Activated T-helper 17 cell treated with anti-CD3 and anti-CD28 coated beads, Interleukin-2, amount 50 U/mL, for 72 hours (primary cell): ENCODE results near the gene PRCD. TPM values are rescaled to one million over a fixed set of nuclear protein-coding genes. Genes with fewer than 3 reads are reported as not detected.
"Not testable (repeated sequence)": the region's sequence is repeated elsewhere in the genome, so short reads cannot be mapped to it uniquely, and the experiment has no call there.

Experiments
- ATAC-seq: fragments of 150-1000 bp; cut with Tn5 transposase; replicated peaks from 2 replicates; pipeline ENCODE4 v1.10.0; 2021; ENCODE audit warnings: mild to moderate bottlenecking, moderate library complexity
- H3K27ac Mint-ChIP-seq: one replicate; pipeline ENCODE4 v1.8.0; 2022; ENCODE audit warnings: mixed read lengths
- H3K27me3 Mint-ChIP-seq: one replicate; pipeline ENCODE4 v1.8.0; 2022; ENCODE audit warnings: mixed read lengths
- H3K36me3 Mint-ChIP-seq: one replicate; pipeline ENCODE4 v1.8.0; 2022; ENCODE audit warnings: low read depth, mild to moderate bottlenecking, mixed read lengths
- H3K4me1 Mint-ChIP-seq: one replicate; pipeline ENCODE4 v1.8.0; 2022; ENCODE audit warnings: mixed read lengths
- H3K4me3 Mint-ChIP-seq: one replicate; pipeline ENCODE4 v1.8.0; 2022; ENCODE audit warnings: mild to moderate bottlenecking, mixed read lengths
- H3K9me3 Mint-ChIP-seq: one replicate; pipeline ENCODE4 v1.8.0; 2022; ENCODE audit warnings: mixed read lengths
- total RNA-seq, 2 donors: library from RNA; stranded (reverse); gene quantifications; one replicate each; pipeline ENCODE4 v1.2.3, GENCODE V29; 2022

Gene PRCD
- total RNA-seq, 2 donors from 2014 or later = not detected

DNA sequence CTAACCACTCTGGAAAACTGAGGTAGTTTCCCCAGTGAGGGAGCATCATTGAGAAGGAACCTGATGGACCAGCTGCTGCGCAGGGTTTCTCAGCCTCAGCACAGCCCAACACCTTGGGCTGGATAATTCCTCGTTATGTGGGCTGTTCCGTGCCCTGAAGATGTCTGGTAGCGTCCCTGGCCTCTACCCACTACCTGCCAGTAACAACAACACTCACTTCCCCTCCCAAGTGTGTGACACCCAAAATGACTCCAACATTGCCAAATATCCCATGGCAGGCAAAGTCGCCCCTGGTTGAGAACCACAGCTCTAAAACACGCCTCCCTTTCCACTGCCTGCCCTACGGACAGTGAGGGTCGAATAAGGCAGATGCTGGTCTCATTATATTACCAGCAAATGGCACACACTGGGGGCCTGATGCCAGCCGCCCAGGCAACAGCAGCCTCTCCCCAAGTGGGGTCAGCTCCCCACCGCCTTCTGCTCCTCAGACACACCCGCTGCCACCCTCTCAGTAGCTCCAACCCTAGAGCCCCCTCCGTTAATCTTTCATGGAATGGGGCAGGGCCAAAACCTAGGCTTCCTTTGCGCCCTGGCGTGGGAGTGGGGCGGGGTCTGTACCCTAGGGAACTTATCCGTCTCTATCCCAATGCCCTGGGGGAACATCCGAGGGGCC is 39.6 kb upstream of the PRCD start:
- Mint-ChIP-seq H3K9me3 (no peaks in the 10 kb centered on the region), H3K27ac (peak overlapping the region; percentile 81), H3K27me3 (no peaks in the 10 kb centered on the region), H3K36me3 (peaks cover 7% of the 10 kb centered on the region), H3K4me3 (peak overlapping the region; percentile 78), H3K4me1 (peaks cover 9% of the 10 kb centered on the region)
- ATAC-seq = no peak

DNA sequence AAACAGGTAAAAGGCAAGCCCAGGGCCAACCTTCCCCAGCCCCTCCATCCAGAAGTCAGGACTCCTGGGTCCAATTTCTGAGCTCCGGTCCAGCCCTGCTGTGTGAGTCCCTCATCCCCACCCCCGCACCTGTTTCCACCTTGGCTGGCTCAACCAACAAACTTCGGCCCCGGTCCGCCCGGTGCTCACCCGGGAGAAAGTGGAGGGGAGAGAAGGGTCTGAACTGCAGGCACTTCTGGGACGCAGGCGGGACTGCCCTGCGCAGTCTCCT is 39.2 kb upstream of the PRCD start:
- Mint-ChIP-seq H3K27ac (peak overlapping the region; percentile 81), H3K36me3 (peaks cover 7% of the 10 kb centered on the region), H3K4me1 (peaks cover 9% of the 10 kb centered on the region), H3K4me3 (peak overlapping the region; percentile 78), H3K9me3 (no peaks in the 10 kb centered on the region), H3K27me3 (no peaks in the 10 kb centered on the region)
- peak; percentile 18 for ATAC-seq

DNA sequence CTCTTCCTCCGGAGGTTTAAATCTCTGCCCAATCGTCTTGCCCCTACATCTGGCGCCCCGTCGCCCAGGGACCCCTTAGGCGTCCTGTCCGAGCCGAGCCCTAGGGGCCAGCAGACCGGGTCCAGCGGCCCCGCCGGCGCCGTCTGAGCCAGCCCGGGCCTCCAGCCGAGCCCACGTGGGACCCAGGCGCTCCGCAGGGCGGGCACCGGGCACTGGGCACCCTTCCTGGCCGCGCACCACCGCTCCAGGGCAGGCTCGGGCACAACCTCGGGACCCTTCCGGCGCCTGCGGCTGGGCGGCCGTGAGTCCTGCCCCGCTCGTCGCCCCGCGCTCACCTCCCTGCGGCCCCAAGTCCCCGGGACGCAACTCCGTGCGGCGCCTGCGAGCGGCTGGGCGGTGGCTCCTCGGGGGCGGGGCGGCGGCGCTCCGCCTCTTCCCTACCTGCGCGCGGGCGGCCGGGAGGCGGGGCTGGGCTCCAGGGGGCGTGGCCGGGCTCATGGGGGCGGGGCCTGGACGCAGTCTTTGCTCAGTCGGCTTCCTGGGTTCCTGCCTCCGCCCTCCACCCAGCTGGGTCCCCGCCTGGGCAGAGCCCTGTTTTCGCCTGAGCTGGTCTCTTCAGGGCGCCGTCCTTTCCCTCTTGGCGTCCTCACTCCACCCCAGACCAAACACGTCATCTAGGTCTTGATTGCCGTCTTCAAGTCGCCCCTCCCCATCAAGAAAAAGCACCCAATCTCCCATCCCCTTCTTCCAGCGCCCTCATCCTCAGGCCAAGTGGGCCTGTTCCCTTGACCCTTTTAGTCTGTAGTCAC is 38.6 kb upstream of the PRCD start, which contains the start of gene RHBDF2:
TSS of gene RHBDF2 (minus strand) at position 406 of the 809 bp plus-strand sequence. CDS start 19,899 bp downstream, outside the sequence.
- Mint-ChIP-seq H3K9me3 (no peaks in the 10 kb centered on the region), H3K4me1 (peaks cover 9% of the 10 kb centered on the region), H3K27ac (peak within 1 kb of the TSS; percentile 87), H3K27me3 (no peaks in the 10 kb centered on the region), H3K36me3 (peaks cover 7% of the 10 kb centered on the region), H3K4me3 (peak within 1 kb of the TSS; percentile 78)
- ATAC-seq = peak; percentile 92

- Mint-ChIP-seq H3K27ac (peak overlapping the region; percentile 87), H3K36me3 (peaks cover 7% of the 10 kb centered on the region), H3K4me3 (peak overlapping the region; percentile 78), H3K4me1 (peaks cover 9% of the 10 kb centered on the region), H3K27me3 (no peaks in the 10 kb centered on the region), H3K9me3 (no peaks in the 10 kb centered on the region)
- no peak for ATAC-seq
Measured at GRCh38 chr17:76501827-76502307, 38.0 kb upstream of the PRCD start.

DNA sequence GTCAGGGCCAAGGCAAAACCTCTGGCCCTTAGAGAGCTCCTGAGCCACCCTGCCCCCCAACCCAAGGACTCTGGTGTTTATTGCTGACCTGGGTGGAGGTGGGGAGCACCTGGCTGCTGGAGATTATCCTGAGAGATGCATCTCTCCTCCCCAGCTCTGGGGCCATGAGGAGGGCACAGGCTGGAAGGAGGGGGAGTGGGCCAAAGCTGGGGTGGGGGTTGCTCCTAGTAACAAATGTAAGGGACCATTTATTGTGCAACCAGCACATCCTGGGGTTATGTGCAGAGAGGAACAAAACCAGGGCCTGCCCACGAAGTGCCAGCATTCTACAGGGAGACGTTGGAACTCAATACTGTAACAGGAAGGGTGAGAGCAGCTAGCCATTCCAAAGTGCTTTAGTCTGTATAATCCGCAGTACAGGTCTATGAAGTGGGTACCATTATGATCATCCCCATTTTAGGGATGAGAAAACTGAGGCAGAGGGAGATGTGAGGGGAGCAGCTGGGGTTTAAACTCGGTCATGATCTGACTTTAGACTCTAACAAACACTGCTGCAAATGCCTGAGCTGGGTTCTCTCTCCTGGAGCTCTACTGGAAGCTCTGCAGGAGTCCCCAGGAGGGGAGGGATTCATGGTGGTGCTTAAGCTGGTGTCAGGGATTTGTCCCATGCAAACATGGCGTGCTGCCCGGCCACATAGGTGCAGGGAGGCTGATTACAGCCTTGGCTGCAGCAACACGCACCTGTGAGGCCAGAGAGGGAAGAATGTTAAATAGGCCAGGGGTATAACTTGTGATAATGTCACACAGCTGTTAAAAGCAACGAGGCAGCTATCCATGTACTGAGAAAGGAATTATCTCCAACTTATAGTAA is 37.3 kb upstream of the PRCD start:
- H3K27ac Mint-ChIP-seq = peak overlapping the region; percentile 87
- H3K9me3 Mint-ChIP-seq = no peaks in the 10 kb centered on the region
- no peaks in the 10 kb centered on the region for H3K27me3 Mint-ChIP-seq
- H3K36me3 Mint-ChIP-seq = peaks cover 4% of the 10 kb centered on the region
- no peak for ATAC-seq
- H3K4me1 Mint-ChIP-seq = peaks cover 4% of the 10 kb centered on the region
- H3K4me3 Mint-ChIP-seq = peak overlapping the region; percentile 78

DNA sequence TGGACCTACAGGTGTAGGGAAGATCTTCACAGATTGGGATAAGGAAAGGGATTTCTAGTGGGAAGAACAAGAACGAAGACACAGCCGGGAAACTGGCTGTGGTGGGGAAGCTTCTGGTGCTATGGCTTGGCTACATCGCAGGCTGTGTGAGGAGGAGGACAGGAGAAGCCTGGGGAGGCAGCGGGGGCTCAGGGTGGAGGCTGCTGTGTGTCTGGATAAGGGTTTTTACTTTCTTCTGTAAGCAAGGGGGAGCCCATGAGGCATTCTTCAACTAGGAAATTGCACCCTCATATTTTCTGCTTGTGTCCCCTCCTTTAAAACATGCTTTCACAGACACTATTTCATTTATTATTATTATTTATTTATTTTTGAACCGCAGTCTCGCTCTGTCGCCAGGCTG is 35.7 kb upstream of the PRCD start:
- H3K9me3 Mint-ChIP-seq = no peaks in the 10 kb centered on the region
- ATAC-seq = no peak
- H3K27ac Mint-ChIP-seq = no peak overlapping the region
- no peak overlapping the region for H3K4me3 Mint-ChIP-seq
- no peaks in the 10 kb centered on the region for H3K36me3 Mint-ChIP-seq
- H3K27me3 Mint-ChIP-seq = no peaks in the 10 kb centered on the region
- H3K4me1 Mint-ChIP-seq = peaks cover 4% of the 10 kb centered on the region

- Mint-ChIP-seq H3K4me1 (peaks cover 5% of the 10 kb centered on the region), H3K27me3 (no peaks in the 10 kb centered on the region)
- peak; percentile 88 for ATAC-seq
Measured at GRCh38 chr17:76506408-76507345, 33.2 kb upstream of the PRCD start.

DNA sequence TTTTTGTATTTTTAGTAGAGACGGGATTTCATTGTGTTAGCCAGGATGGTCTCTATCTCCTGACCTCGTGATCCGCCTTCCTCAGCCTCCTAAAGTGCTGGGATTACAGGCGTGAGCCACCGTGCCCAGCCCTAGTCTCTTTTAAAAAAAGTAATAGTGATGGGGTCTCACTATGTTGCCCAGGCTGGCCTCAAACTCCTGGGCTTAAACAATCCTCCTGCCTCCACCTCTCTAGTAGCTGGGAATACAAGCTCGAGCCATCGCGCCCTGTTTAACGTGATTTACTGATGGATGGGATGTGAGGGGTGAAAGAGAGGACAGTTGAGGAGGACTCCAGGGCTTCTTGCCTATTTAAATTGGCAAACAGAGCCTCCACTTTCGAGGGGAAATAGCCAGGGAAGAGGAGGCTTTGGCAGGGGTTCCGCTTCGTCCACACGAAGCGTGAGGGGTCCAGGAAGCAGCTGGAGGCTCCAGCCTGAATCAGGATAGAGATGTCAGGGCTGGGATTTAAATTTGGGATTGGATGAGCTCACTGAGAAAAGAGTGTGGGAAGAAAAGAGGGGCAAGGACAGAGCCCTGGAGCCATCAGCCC is 31.3 kb upstream of the PRCD start:
- not testable (repeated sequence) for H3K9me3 Mint-ChIP-seq, ATAC-seq, H3K27me3 Mint-ChIP-seq, H3K36me3 Mint-ChIP-seq, H3K4me3 Mint-ChIP-seq, H3K27ac Mint-ChIP-seq
- peaks cover 16% of the 10 kb centered on the region for H3K4me1 Mint-ChIP-seq

More at GRCh38 chr17:76506408-76507345, 33.2 kb upstream of the PRCD start:
- Mint-ChIP-seq H3K4me3 (no peak overlapping the region), H3K36me3 (no peaks in the 10 kb centered on the region), H3K27ac (no peak overlapping the region), H3K9me3 (no peaks in the 10 kb centered on the region)

- Mint-ChIP-seq H3K4me1 (peaks cover 21% of the 10 kb centered on the region), H3K36me3 (no peaks in the 10 kb centered on the region), H3K9me3 (no peaks in the 10 kb centered on the region), H3K27ac (no peak overlapping the region), H3K27me3 (no peaks in the 10 kb centered on the region), H3K4me3 (no peak overlapping the region)
- no peak for ATAC-seq
Measured at GRCh38 chr17:76510831-76511244, 29.0 kb upstream of the PRCD start.

GRCh38 chr17:76511668-76512365 is 28.0 kb upstream of the PRCD start:
- Mint-ChIP-seq H3K9me3 (no peaks in the 10 kb centered on the region), H3K27me3 (no peaks in the 10 kb centered on the region), H3K4me1 (peaks cover 21% of the 10 kb centered on the region), H3K36me3 (no peaks in the 10 kb centered on the region), H3K4me3 (no peak overlapping the region), H3K27ac (peak overlapping the region; percentile 36)
- no peak for ATAC-seq

DNA sequence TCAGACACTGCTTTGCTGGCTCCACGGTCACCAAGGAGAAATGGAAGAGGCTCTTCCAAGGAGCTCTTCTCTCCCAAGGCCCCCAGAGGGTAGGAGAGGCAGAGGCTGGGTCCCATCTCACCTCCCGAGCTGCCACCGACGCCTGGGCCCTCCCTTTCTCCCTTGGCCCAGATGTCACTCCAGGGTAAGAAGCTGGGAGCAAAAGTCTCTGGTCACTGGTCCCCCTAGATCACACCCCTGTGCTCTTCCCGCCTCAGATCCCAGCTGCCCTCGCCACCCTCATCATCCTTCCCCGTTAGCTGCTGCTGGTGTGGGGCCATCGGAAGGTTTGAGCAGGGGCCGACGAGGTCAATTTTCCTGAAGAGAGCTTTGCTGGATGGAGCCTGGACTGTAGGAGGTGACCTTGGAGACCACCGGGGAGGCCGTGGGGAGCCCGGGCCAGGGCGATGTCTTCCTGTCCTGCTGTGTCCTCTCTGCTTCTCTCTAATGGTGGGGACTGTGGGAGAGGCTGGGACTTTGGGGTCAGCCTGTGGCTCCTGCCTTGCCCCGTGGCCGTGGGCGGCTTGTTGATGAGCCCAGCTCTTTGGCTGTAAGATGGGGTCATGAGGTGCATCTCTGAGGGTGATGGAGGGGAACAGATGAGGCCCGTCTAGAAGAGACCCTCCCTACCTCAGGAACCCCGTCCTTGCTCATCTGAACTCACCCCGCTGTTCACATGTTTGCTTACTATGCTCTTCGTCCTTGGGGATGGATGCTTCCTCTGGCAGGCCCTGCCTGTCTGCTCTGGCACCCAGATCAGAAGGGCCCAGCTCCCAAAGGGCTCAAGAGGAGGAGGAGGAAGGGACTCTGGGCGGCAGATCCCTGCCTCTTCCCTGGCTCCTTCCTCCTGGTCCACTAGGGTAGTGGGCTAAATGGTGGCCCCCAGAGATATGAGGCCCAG is 27.2 kb upstream of the PRCD start:
- H3K27ac Mint-ChIP-seq = peak overlapping the region; percentile 65
- H3K36me3 Mint-ChIP-seq = no peaks in the 10 kb centered on the region
- peaks cover 21% of the 10 kb centered on the region for H3K4me1 Mint-ChIP-seq
- ATAC-seq = no peak
- H3K9me3 Mint-ChIP-seq = no peaks in the 10 kb centered on the region
- H3K27me3 Mint-ChIP-seq = no peaks in the 10 kb centered on the region
- H3K4me3 Mint-ChIP-seq = peak overlapping the region; percentile 19

GRCh38 chr17:76513306-76513692 is 26.5 kb upstream of the PRCD start:
- peak overlapping the region; percentile 65 for H3K27ac Mint-ChIP-seq
- ATAC-seq = no peak
- no peaks in the 10 kb centered on the region for H3K36me3 Mint-ChIP-seq
- H3K9me3 Mint-ChIP-seq = no peaks in the 10 kb centered on the region
- H3K27me3 Mint-ChIP-seq = no peaks in the 10 kb centered on the region
- peaks cover 21% of the 10 kb centered on the region for H3K4me1 Mint-ChIP-seq
- H3K4me3 Mint-ChIP-seq = peak overlapping the region; percentile 19
